Measurements from ENCODE around the gene EPN1. TPM values are rescaled to one million over a fixed set of nuclear protein-coding genes. Genes with fewer than 3 reads are reported as not detected.

The EPN1 gene
- total and polyA plus RNA-seq, 5 donors from 2014 or later, result 6.3 to 46.1 (median 8.1) TPM

DNA sequence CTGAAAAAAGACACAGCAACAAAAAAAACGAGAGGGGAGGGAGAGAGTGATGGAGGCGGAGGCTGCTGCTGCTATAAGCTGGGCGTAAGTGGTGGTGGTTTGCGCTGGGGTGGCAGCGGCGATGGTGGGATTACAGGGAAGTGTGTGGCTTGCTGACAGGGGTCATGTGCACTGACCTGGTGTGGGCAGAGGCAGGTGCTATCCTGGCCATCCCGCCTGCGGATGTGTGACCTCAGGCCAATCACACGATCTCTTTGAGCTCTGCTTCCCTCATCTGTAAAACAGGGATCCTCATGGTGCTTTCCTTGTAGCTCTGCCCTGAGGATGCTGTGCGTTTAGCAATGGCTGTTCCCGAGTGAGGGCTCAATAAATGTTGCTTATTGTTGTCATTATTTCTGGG, 37.5 kb upstream of the EPN1 start:
- Histone ChIP-seq H3K36me3 (ENCODE audit: control insufficient read depth, insufficient read depth, low read length) (no peaks in the 10 kb centered on the region), H3K27ac (ENCODE audit: insufficient read depth, low read length, poor library complexity, severe bottlenecking) (no peak overlapping the region), H3K4me3 (ENCODE audit: low read depth, low read length) (no peak overlapping the region), H3K27me3 (ENCODE audit: control insufficient read depth, insufficient read depth, low read length) (no peaks in the 10 kb centered on the region), H3K4me1 (ENCODE audit: control insufficient read depth, insufficient read depth, low read length, poor library complexity, severe bottlenecking) (peaks cover 71% of the 10 kb centered on the region), H3K9me3 (ENCODE audit: control insufficient read depth in 2 of 2, low read length in 2 of 2) (no peaks in the 10 kb centered on the region)
- Mint-ChIP-seq H3K4me1 (peaks cover 4 to 71% (median 45%) of the 10 kb centered on the region in 4 donors), H3K9me3 (peaks cover 0 to 2% (median 0%) of the 10 kb centered on the region in 7 donors), H3K27ac (peak overlapping the region; percentile 58 to 100 (median 100)), H3K27me3 (peaks cover 11% of the 10 kb centered on the region), H3K4me3 (peak overlapping the region; percentile 71 to 100 (median 92)), H3K36me3 (peaks cover 28% of the 10 kb centered on the region)
- ATAC-seq (ENCODE audit: low read depth in 2 of 2) (no peak), DNase-seq (no peak)

DNA sequence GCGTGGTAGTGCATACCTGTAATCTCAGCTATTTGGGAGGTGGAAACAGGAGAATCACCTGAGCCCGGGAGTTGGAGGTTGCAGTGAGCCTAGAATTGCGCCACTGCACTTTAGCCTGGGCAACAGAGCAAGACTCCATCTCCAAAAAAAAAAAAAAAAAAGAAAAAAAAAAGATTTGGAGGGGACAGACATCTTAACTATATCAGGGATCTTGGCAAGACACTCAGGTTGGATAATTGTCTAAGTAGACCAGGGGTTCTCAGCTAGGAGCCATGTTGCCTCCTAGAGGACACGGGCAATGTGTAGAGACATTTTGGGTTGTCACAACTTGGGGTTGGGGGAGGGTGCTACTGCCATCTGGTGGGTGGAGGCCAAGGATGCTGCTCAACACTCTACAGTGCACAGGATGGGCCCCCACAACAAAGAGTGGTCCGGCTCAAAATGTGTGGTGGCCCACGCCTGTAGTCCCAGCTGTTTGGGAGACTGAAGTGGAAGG, 36.1 kb upstream of the EPN1 start:
- peak overlapping the region; percentile 66 to 96 (median 72) for H3K4me3 Mint-ChIP-seq
- no peaks in the 10 kb centered on the region for H3K36me3 ChIP-seq (ENCODE audit: control insufficient read depth, insufficient read depth, low read length)
- DNase-seq (peak; percentile 38 to 78 (median 59)), ATAC-seq (ENCODE audit: low read depth in 2 of 2) (peak in 1 of 2 donors; percentile 8)
- no peak overlapping the region for H3K4me3 ChIP-seq (ENCODE audit: low read depth, low read length)
- H3K27ac ChIP-seq (ENCODE audit: insufficient read depth, low read length, poor library complexity, severe bottlenecking), result peak overlapping the region; percentile 29
- H3K27ac Mint-ChIP-seq, result peak overlapping the region; percentile 1 to 92 (median 59)
- H3K36me3 Mint-ChIP-seq, result peaks cover 28% of the 10 kb centered on the region
- peaks cover 0 to 2% (median 0%) of the 10 kb centered on the region in 7 donors for H3K9me3 Mint-ChIP-seq
- peaks cover 79% of the 10 kb centered on the region for H3K4me1 ChIP-seq (ENCODE audit: control insufficient read depth, insufficient read depth, low read length, poor library complexity, severe bottlenecking)
- H3K4me1 Mint-ChIP-seq, result peaks cover 4 to 75% (median 53%) of the 10 kb centered on the region in 4 donors
- no peaks in the 10 kb centered on the region for H3K27me3 ChIP-seq (ENCODE audit: control insufficient read depth, insufficient read depth, low read length)
- H3K9me3 ChIP-seq (ENCODE audit: control insufficient read depth in 2 of 2, low read length in 2 of 2), result no peaks in the 10 kb centered on the region
- H3K27me3 Mint-ChIP-seq, result peaks cover 17% of the 10 kb centered on the region

DNA sequence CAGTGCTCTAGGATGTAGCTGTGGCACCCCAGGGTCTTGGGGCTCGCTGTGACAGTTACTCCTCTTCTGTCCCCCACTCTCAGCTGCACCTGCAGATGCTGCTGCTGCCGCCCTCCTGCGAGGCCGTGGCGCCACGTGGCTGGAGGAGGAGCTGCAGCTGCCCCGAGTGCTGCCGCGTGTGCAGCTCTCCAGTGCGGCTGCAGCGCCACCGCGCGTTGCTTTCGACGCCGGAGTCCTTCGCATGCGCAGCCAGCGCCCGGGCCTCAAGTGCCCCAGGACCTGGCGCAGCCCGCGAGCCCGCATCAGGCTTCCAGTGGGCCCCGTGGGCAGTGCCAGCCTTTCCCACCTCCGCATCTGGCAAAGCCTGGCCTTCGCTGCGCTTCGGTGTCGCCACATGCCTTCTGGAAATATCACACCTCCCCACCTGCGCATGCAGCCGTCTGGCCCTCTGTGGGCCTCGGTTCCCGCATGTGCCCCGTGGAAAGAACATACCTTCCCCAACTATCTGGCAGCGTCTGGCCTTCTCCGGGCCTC, 34.9 kb upstream of the EPN1 start:
- Histone ChIP-seq H3K27me3 (ENCODE audit: control insufficient read depth, insufficient read depth, low read length) (no peaks in the 10 kb centered on the region), H3K9me3 (ENCODE audit: control insufficient read depth in 2 of 2, low read length in 2 of 2) (no peaks in the 10 kb centered on the region), H3K4me1 (ENCODE audit: control insufficient read depth, insufficient read depth, low read length, poor library complexity, severe bottlenecking) (peaks cover 85% of the 10 kb centered on the region), H3K36me3 (ENCODE audit: control insufficient read depth, insufficient read depth, low read length) (peaks cover 4% of the 10 kb centered on the region), H3K27ac (ENCODE audit: insufficient read depth, low read length, poor library complexity, severe bottlenecking) (peak overlapping the region; percentile 80), H3K4me3 (ENCODE audit: low read depth, low read length) (no peak overlapping the region)
- peak overlapping the region; percentile 66 to 96 (median 83) for H3K4me3 Mint-ChIP-seq
- H3K9me3 Mint-ChIP-seq, result peaks cover 0 to 2% (median 0%) of the 10 kb centered on the region in 7 donors
- peaks cover 24% of the 10 kb centered on the region for H3K36me3 Mint-ChIP-seq
- peaks cover 4 to 77% (median 52%) of the 10 kb centered on the region in 4 donors for H3K4me1 Mint-ChIP-seq
- DNase-seq (peak; percentile 63 to 89 (median 75)), ATAC-seq (ENCODE audit: low read depth in 2 of 2) (peak; percentile 46)
- peak overlapping the region in 2 of 3 donors; percentile 79 to 89 for H3K27ac Mint-ChIP-seq
- H3K27me3 Mint-ChIP-seq, result peaks cover 13% of the 10 kb centered on the region

GRCh38 chr19:55640577-55641425, 34.2 kb upstream of the EPN1 start, which contains the start of gene ZNF580:
ZNF580 (plus strand) TSS chr19:55641002; CDS start chr19:55642509, 1,507 bp downstream.
- H3K36me3 ChIP-seq (ENCODE audit: control insufficient read depth, insufficient read depth, low read length), result peaks cover 8% of the 10 kb centered on the region

GRCh38 chr19:55641426-55642152, 33.4 kb upstream of the EPN1 start:
- Mint-ChIP-seq H3K36me3 (peaks cover 11% of the 10 kb centered on the region), H3K4me3 (peak overlapping the region; percentile 83 to 98 (median 90)), H3K9me3 (peaks cover 0 to 2% (median 0%) of the 10 kb centered on the region in 7 donors), H3K4me1 (peaks cover 0 to 68% (median 41%) of the 10 kb centered on the region in 4 donors), H3K27ac (peak overlapping the region; percentile 92 to 95 (median 94)), H3K27me3 (peaks cover 11% of the 10 kb centered on the region)
- Histone ChIP-seq H3K36me3 (ENCODE audit: control insufficient read depth, insufficient read depth, low read length) (peaks cover 8% of the 10 kb centered on the region), H3K4me1 (ENCODE audit: control insufficient read depth, insufficient read depth, low read length, poor library complexity, severe bottlenecking) (peaks cover 70% of the 10 kb centered on the region), H3K27ac (ENCODE audit: insufficient read depth, low read length, poor library complexity, severe bottlenecking) (peak overlapping the region; percentile 80), H3K4me3 (ENCODE audit: low read depth, low read length) (peak overlapping the region; percentile 72), H3K9me3 (ENCODE audit: control insufficient read depth in 2 of 2, low read length in 2 of 2) (no peaks in the 10 kb centered on the region), H3K27me3 (ENCODE audit: control insufficient read depth, insufficient read depth, low read length) (no peaks in the 10 kb centered on the region)
- DNase-seq (peak in 2 of 3 donors; percentile 34 to 51), ATAC-seq (ENCODE audit: low read depth in 2 of 2) (peak in 1 of 2 donors; percentile 2)

More at GRCh38 chr19:55640577-55641425, 34.2 kb upstream of the EPN1 start, which contains the start of gene ZNF580:
- Histone ChIP-seq H3K27ac (ENCODE audit: insufficient read depth, low read length, poor library complexity, severe bottlenecking) (peak within 1 kb of the TSS; percentile 80), H3K4me3 (ENCODE audit: low read depth, low read length) (peak within 1 kb of the TSS; percentile 72), H3K4me1 (ENCODE audit: control insufficient read depth, insufficient read depth, low read length, poor library complexity, severe bottlenecking) (peaks cover 78% of the 10 kb centered on the region), H3K27me3 (ENCODE audit: control insufficient read depth, insufficient read depth, low read length) (no peaks in the 10 kb centered on the region), H3K9me3 (ENCODE audit: control insufficient read depth in 2 of 2, low read length in 2 of 2) (no peaks in the 10 kb centered on the region)
- peak within 1 kb of the TSS; percentile 92 to 95 (median 94) for H3K27ac Mint-ChIP-seq
- ATAC-seq (ENCODE audit: low read depth in 2 of 2), result peak; percentile 16 to 25
- H3K4me1 Mint-ChIP-seq, result peaks cover under 1 to 75% (median 49%) of the 10 kb centered on the region in 4 donors
- H3K4me3 Mint-ChIP-seq, result peak within 1 kb of the TSS; percentile 83 to 98 (median 92)
- DNase-seq, result peak; percentile 45 to 69 (median 50)
- peaks cover 19% of the 10 kb centered on the region for H3K36me3 Mint-ChIP-seq
- peaks cover 0 to 2% (median 0%) of the 10 kb centered on the region in 7 donors for H3K9me3 Mint-ChIP-seq
- H3K27me3 Mint-ChIP-seq, result peaks cover 11% of the 10 kb centered on the region

DNA sequence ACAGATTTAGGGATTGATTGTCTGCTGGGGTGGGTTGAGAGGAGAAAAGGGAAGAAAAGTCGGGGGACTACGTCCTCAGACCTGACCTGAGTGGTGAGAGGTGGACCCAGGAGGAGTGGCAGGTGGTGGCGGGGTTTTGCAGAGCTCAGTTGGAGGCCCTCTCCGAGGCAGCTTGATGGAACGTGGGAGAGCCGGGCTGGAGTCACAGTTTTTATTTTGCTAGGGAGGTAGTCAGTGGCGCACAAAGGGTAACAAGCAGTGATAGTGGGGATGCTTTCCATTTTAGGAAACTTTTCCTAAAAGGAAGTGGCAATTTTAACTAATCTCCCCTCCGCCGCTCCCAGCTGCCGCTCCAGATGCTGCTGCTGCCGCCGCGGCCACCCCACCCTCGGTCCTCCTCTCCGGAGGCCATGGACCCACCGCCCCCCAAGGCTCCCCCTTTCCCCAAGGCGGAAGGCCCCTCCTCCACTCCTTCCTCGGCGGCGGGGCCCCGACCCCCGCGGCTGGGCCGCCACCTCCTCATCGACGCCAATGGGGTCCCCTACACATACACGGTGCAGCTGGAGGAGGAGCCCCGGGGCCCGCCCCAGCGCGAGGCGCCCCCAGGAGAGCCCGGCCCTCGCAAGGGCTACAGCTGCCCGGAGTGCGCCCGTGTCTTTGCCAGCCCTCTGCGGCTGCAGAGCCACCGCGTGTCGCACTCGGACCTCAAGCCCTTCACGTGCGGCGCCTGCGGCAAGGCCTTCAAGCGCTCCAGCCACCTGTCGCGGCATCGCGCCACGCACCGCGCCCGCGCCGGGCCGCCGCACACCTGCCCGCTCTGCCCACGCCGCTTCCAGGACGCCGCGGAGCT, 32.6 kb upstream of the EPN1 start:
- Histone ChIP-seq H3K4me1 (ENCODE audit: control insufficient read depth, insufficient read depth, low read length, poor library complexity, severe bottlenecking) (peaks cover 65% of the 10 kb centered on the region), H3K9me3 (ENCODE audit: control insufficient read depth in 2 of 2, low read length in 2 of 2) (no peaks in the 10 kb centered on the region), H3K36me3 (ENCODE audit: control insufficient read depth, insufficient read depth, low read length) (peaks cover 8% of the 10 kb centered on the region), H3K4me3 (ENCODE audit: low read depth, low read length) (peak overlapping the region; percentile 67), H3K27ac (ENCODE audit: insufficient read depth, low read length, poor library complexity, severe bottlenecking) (peak overlapping the region; percentile 80), H3K27me3 (ENCODE audit: control insufficient read depth, insufficient read depth, low read length) (no peaks in the 10 kb centered on the region)
- peaks cover 11% of the 10 kb centered on the region for H3K27me3 Mint-ChIP-seq
- H3K36me3 Mint-ChIP-seq, result peaks cover 9% of the 10 kb centered on the region
- H3K4me1 Mint-ChIP-seq, result peaks cover 0 to 67% (median 42%) of the 10 kb centered on the region in 4 donors
- DNase-seq, result peak in 1 of 3 donors; percentile 42
- peak in 1 of 2 donors; percentile 6 for ATAC-seq (ENCODE audit: low read depth in 2 of 2)
- peaks cover 0 to 2% (median 0%) of the 10 kb centered on the region in 7 donors for H3K9me3 Mint-ChIP-seq
- peak overlapping the region; percentile 93 to 99 (median 98) for H3K27ac Mint-ChIP-seq
- peak overlapping the region; percentile 93 to 98 (median 96) for H3K4me3 Mint-ChIP-seq

All from CD4-positive, CD25-positive, alpha-beta regulatory T cell (primary cell).